GM12892 (cell line): ENCODE results near the gene ZNF827.

Experiments
- POLR2A ChIP-seq: IDR thresholded peaks from 2 replicates; pipeline ENCODE4 v1.6.1; 2011; ENCODE audit warnings: low read depth, low read length, control low read depth
- POLR2AphosphoS5 ChIP-seq: IDR thresholded peaks from 2 replicates; pipeline ENCODE4 v1.6.1; 2011; ENCODE audit warnings: low read depth, low read length, control low read depth
- TAF1 ChIP-seq: IDR thresholded peaks from 2 replicates; pipeline ENCODE4 v1.6.1; 2011; ENCODE audit warnings: low read depth, mild to moderate bottlenecking, control low read depth, low read length, borderline replicate concordance

- TF ChIP-seq POLR2AphosphoS5 (no peak), POLR2A (no peak), TAF1 (no peak)
Observed at GRCh38 chr4:145740806-145741205, 197.8 kb downstream of the ZNF827 start.
